HEK293 (cell line): Measurements from ENCODE around the gene PHYH.

Source experiments
- PRDM1 ChIP-seq: fragments of 450-650 bp; formaldehyde crosslinking; IDR thresholded peaks from 2 replicates; pipeline ENCODE4; 2016; ENCODE audit warnings: missing biosample characterization, missing genetic modification characterization
- ZBTB7A ChIP-seq: fragments of 450-650 bp; formaldehyde crosslinking; IDR thresholded peaks from 2 replicates; pipeline ENCODE4 v1.5.1; 2016; ENCODE audit warnings: low read depth, missing biosample characterization, missing genetic modification characterization
- ZNF140 ChIP-seq: fragments of 450-650 bp; formaldehyde crosslinking; IDR thresholded peaks from 2 replicates; pipeline ENCODE4 v1.5.1; 2016; ENCODE audit warnings: missing biosample characterization, missing genetic modification characterization
- ZNF169 ChIP-seq: fragments of 450-650 bp; formaldehyde crosslinking; IDR thresholded peaks from 2 replicates; pipeline ENCODE4 v1.5.1; 2016; ENCODE audit warnings: missing biosample characterization, missing genetic modification characterization
- ZNF23 ChIP-seq: fragments of 450-650 bp; formaldehyde crosslinking; IDR thresholded peaks from 2 replicates; pipeline ENCODE4 v1.5.1; 2016; ENCODE audit warnings: missing biosample characterization, missing genetic modification characterization, borderline replicate concordance
- ZNF311 ChIP-seq: fragments of 450-650 bp; formaldehyde crosslinking; IDR thresholded peaks from 2 replicates; pipeline ENCODE4 v1.5.1; 2017; ENCODE audit warnings: missing biosample characterization, missing genetic modification characterization, borderline replicate concordance
- ZNF350 ChIP-seq: fragments of 450-650 bp; formaldehyde crosslinking; IDR thresholded peaks from 2 replicates; pipeline ENCODE4 v1.5.0; 2017; ENCODE audit warnings: missing biosample characterization, mild to moderate bottlenecking, missing genetic modification characterization
- ZNF501 ChIP-seq: fragments of 450-650 bp; formaldehyde crosslinking; IDR thresholded peaks from 2 replicates; pipeline ENCODE4 v1.5.1; 2016; ENCODE audit warnings: missing biosample characterization, missing genetic modification characterization
- TF ChIP-seq, protein P1 (sequence below): fragments of 450-650 bp; formaldehyde crosslinking; IDR thresholded peaks from 2 replicates; pipeline ENCODE4 v1.5.1; 2016; ENCODE audit warnings: missing biosample characterization, missing genetic modification characterization
- TF ChIP-seq, protein P2 (sequence below): fragments of 450-650 bp; formaldehyde crosslinking; IDR thresholded peaks from 2 replicates; pipeline ENCODE4 v1.5.1; 2016; ENCODE audit warnings: missing biosample characterization, missing genetic modification characterization

DNA sequence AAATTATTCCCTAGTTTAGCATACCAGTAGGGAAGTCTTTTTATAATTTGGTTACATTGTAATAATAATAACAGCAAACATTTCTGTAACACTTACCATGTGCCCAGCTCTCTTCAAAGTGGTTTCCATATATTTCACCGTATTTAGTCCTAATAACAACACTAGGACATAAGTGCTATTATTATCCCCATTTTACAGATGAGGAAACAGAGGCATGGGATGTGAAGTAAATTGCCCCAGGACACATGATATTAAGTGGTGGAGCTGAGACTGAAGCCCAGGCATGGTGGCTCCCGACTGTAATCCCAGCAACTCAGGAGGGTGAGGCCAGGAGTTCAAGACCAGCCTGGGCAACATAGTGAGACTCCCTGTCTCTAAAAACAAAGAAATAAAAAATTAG lies 5.1 kb downstream of the PHYH start:
- TF ChIP-seq ZBTB7A (tag by site-specific recombination) (no peak), ZNF311 (tag by site-specific recombination) (no peak), ZNF140 (tag by site-specific recombination) (no peak), ZNF169 (tag by site-specific recombination) (no peak), ZNF23 (tag by site-specific recombination) (no peak), PRDM1 (no peak), ZNF501 (tag by site-specific recombination) (no peak), ZNF350 (tag by site-specific recombination) (no peak)
- TF ChIP-seq, protein P1, sequence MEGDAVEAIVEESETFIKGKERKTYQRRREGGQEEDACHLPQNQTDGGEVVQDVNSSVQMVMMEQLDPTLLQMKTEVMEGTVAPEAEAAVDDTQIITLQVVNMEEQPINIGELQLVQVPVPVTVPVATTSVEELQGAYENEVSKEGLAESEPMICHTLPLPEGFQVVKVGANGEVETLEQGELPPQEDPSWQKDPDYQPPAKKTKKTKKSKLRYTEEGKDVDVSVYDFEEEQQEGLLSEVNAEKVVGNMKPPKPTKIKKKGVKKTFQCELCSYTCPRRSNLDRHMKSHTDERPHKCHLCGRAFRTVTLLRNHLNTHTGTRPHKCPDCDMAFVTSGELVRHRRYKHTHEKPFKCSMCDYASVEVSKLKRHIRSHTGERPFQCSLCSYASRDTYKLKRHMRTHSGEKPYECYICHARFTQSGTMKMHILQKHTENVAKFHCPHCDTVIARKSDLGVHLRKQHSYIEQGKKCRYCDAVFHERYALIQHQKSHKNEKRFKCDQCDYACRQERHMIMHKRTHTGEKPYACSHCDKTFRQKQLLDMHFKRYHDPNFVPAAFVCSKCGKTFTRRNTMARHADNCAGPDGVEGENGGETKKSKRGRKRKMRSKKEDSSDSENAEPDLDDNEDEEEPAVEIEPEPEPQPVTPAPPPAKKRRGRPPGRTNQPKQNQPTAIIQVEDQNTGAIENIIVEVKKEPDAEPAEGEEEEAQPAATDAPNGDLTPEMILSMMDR (tag by site-specific recombination): no peak
- TF ChIP-seq, protein P2, sequence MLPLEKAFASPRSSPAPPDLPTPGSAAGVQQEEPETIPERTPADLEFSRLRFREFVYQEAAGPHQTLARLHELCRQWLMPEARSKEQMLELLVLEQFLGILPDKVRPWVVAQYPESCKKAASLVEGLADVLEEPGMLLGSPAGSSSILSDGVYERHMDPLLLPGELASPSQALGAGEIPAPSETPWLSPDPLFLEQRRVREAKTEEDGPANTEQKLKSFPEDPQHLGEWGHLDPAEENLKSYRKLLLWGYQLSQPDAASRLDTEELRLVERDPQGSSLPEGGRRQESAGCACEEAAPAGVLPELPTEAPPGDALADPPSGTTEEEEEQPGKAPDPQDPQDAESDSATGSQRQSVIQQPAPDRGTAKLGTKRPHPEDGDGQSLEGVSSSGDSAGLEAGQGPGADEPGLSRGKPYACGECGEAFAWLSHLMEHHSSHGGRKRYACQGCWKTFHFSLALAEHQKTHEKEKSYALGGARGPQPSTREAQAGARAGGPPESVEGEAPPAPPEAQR: no peak
